Activated CD4-positive, alpha-beta T cell treated with anti-CD3 and anti-CD28 coated beads, Interleukin-2, amount 50 U/mL, for 1 hour (primary cell): Measurements from ENCODE around the gene MRTFA.
"Not testable (repeated sequence)": the region's sequence is repeated elsewhere in the genome, so short reads cannot be mapped to it uniquely, and the experiment has no call there.

Experiments
- DNase-seq: peaks from one replicate; pipeline ENCODE4 v3.0.0-alpha.2; 2020

Gene MRTFA

DNA sequence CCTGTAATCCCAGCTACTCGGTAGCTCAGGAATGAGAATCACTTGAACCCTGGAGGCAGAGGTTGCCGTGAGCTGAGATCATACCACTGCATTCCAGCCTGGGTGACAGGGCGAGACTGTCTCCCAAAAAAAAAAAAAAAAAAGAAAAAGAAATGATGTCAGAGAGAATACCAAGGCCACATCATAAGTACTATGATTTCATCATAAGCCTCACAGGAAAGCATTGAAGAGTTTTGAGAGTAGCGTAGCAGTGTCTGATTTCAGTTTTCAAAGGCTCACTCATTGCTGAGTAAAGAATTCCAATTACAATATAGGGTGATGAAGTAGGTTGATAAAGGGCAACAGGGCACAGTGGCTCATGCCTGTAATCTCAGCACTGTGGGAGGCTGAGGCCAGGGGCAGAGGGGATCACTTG lies 88.8 kb downstream of the MRTFA start:
- DNase-seq, result no peak

GRCh38 chr22:40544758-40545157 lies 91.8 kb downstream of the MRTFA start:
- DNase-seq, result no peak

DNA sequence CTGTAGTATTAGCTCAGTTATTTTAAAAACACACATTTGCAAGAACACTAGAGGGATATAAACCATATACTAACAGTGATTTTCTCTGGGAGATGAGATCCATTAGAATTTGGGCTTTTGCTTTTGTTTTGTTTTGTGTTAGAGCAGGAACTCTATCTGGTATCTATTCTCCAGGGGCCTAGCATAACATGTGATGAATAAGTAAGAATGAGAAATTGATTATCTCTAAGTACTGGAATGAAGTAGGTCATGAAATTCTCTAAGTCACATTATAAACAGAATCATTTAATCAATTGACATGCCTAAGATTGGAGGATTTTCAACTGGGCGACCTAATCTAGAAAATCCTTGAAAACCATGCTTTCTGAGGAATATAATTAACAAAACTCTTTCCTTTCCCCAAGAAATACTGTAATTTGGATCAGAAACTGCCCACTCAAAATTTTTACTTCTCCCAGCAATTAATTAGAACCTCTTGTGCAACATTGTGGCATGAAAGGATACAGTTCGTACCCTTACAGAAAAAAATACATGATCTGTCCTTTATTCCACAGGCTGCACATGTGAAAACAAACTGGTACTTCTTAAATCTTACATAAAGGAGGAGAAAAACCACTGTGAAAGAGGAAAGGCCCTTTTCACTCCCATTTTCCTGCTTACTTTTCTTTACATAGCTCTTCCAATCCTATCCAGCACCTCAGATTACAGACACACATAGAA lies 93.5 kb downstream of the MRTFA start:
- DNase-seq, result no peak

GRCh38 chr22:40541300-40541699 lies 95.2 kb downstream of the MRTFA start:
- DNase-seq, result no peak

DNA sequence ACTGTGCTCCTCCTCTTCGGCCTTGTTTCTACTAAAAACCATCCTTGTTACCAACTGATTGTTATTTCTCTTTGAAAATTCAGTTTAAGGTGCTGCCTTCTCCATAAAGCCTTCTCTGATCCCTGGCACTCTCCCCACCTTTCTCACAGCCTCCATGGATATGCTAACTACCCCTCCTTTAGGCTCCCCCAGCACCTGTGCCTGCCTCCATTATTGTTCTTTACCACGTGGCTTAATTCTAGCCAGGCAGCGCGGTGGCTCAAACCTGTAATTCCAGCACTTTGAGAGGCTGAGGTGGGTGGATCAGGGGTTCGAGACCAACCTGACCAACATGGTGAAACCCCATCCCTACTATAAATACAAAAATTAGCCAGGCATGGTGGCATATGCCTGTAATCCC lies 96.3 kb downstream of the MRTFA start:
- no peak for DNase-seq

- not testable (repeated sequence) for DNase-seq
Observed at GRCh38 chr22:40536149-40536548, 100.4 kb downstream of the MRTFA start.

DNA sequence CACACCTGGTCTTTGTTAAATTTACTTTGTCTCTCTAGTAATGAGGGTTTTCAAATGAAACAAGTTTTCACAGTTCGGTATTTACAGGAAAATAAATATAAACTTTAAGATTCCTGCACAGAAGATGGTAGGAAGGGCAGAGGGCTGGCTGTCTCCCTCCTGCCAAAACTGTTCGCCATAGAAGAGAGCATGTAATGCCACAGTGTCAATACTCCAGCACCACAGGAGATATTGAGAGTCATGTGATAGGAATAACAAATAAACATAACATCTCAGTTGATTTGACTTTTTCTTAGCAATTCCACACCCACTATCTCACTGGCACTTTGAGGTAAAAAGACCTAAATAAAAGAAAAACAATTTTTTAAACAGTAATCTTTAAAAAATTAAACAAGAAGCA lies 100.9 kb downstream of the MRTFA start:
- DNase-seq, result no peak

GRCh38 chr22:40535189-40535512 lies 101.4 kb downstream of the MRTFA start:
- DNase-seq, result no peak

DNA sequence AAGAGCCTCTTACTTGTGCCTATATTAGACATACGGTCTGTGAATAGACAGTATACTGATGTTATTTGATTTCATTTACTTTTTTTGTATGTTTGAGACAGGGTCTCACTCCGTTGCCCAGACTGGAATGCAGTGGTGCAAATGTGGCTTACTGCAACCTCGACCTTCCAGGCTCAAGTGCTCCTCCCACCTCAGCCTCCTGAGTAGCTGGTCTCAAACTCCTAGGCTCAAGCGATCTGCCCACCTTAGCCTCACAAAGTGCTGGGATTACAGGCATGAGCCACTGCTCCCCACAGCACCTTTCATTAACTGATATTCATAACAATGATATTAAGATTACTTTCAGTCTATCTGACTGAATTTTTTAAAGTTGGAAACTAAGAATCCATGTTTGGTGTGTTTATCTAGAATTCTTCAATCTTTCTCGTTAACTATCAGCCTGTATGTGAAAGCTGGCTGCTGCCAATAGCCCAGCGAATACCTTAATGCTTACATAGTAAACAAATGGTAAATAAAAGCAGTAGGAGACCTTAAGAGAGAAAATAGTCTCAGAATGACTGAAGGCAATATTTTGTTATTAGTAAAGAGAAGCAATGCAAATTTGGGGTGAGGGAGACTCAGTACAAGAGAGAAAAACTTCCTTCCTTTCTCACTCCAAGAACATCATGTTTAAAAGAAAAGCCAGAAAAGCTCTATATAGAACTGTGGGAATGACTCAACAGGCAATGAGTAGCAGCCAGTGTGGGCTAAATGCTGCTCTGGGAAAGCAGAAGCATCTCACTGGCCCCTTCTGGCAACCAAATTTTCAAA lies 101.9 kb downstream of the MRTFA start:
- DNase-seq, result no peak

DNA sequence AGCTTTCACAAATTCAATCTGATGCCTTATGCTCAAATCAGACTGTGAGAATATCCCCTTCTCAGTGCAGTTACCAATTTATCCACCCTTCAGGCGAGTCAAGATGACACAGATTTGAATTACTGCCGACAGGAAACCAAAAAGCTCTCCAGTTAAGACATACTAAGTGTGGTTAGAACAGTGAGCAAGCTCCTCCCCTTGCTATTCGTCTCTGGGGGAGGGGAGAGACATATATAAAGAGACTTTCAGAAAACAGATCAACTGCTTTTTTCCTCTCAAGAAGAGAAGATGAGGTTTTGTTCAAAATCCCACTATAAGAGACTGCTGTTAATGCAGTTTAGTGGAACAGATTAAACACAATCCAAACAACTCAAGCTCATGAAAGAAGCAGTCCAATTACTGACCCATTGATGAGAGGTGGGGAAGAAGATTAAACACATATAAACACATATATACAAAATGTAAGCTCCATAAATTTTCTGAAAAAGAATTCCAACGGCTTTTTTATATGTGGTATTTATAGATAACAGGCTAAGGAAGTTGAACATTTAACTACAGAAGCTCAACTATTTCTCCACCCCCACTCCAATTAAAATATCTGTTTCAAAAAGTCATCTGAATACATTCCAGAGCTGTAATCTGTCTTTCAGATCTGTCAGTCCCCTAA lies 102.7 kb downstream of the MRTFA start:
- peak; percentile 47 for DNase-seq

- DNase-seq, result no peak
Observed at GRCh38 chr22:40531951-40532900, 104.3 kb downstream of the MRTFA start.

- DNase-seq, result not testable (repeated sequence)
Observed at GRCh38 chr22:40530391-40530790, 106.1 kb downstream of the MRTFA start.

GRCh38 chr22:40529821-40530220 lies 106.7 kb downstream of the MRTFA start:
- no peak for DNase-seq

DNA sequence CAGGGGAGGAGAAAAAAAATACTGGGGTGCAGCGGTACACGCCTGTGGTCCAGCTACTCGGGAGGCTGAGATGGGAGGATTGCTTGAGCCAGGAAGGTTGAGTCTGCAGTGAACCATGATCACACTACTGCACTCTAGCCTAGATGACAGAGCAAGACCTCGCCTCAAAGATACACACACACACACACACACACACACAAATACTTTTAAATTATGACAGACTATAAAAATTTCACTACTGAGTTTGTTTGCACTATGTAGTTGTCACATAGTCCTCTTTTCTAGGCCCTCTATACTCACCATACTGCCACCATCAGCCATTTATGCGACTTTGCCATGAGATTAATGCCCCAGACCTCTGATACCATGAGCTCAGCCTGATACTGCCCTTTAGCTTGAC lies 109.6 kb downstream of the MRTFA start:
- no peak for DNase-seq

DNA sequence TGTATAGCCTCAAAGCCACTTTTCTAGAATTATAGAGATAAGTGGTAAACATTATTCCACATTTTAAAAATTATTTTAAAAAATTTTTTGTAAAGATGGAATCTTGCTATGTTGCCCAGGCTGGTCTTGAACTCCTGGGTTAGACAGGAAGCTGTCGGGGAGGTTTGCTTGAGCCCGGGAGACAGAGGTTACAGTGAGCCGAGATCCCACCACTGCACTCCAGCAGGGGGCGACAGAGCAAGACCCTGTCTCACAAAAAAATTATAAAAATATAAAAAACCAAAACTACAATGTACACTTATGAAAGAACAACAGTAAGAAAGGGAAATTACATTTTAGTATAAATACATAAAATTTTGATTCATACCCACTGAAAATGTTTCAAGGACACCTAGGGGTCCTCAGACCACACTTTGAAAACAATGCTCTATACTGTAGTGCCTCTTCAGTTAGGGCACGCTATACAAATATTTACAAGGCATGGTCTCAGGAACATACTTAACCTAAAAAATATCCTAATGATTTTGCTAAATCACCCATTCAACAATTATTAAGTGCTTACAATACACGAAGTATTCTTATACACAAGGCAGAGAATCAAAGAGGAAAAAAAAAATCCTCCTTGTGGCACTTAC lies 111.2 kb downstream of the MRTFA start:
- DNase-seq, result peak; percentile 80

GRCh38 chr22:40524392-40525249 lies 111.9 kb downstream of the MRTFA start:
- DNase-seq, result no peak

DNA sequence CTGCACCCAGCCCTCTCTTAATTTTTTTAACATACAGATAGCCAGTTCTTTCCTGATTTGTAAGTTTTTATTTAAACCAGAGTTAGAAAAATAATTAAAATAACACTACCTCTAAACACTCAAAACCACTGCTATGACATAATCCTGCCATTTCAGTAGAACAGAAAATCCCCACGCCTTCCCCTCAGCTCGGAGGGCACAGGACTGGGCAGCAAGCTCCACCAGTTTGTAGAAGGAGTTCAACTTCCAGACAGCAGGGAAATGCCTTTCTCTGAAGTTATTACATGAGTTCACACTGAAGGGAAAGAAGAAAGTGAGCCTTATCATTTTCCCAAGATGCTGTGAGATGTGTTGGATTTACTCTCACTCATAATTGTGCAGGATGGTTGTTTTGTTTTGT lies 114.4 kb downstream of the MRTFA start:
- no peak for DNase-seq

GRCh38 chr22:40521046-40521445 lies 115.5 kb downstream of the MRTFA start:
- no peak for DNase-seq

GRCh38 chr22:40520562-40520961 lies 116.0 kb downstream of the MRTFA start:
- DNase-seq, result no peak

GRCh38 chr22:40519948-40520331 lies 116.6 kb downstream of the MRTFA start:
- DNase-seq, result no peak

- no peak for DNase-seq
Observed at GRCh38 chr22:40519284-40519947, 117.1 kb downstream of the MRTFA start.
